Smooth muscle cell (in vitro differentiated cells): ENCODE measurements around the gene CLSTN1. TPM values are rescaled to one million over a fixed set of nuclear protein-coding genes. Genes with fewer than 3 reads are reported as not detected.

Experiments used
- DNase-seq: peaks from one replicate; lab custom pipeline; 2025; ENCODE audit not compliant: unreplicated experiment; lab: John Stamatoyannopoulos, UW
- H2AFZ ChIP-seq: fragments of 200-600 bp; sonication (generic); 2 replicates; pipeline ENCODE4 v1.6.0; 2016; ENCODE audit warnings: antibody characterized with exemption, low read depth, mild to moderate bottlenecking
- H3F3A ChIP-seq: fragments of 200-600 bp; sonication (generic); 2 replicates; pipeline ENCODE4 v1.6.0; 2017; ENCODE audit warnings: antibody characterized with exemption, low read depth
- H3K27ac ChIP-seq: fragments of 200-600 bp; sonication (generic); 2 replicates; pipeline ENCODE4 v1.5.1; 2016; ENCODE audit warnings: low read depth, mild to moderate bottlenecking
- H3K27me3 ChIP-seq: fragments of 200-600 bp; sonication (generic); 2 replicates; pipeline ENCODE4 v1.6.1; 2016; ENCODE audit warnings: low read depth, mild to moderate bottlenecking
- H3K36me3 ChIP-seq: fragments of 200-600 bp; sonication (generic); 2 replicates; pipeline ENCODE4 v1.5.1; 2016; ENCODE audit warnings: low read depth
- H3K4me1 ChIP-seq: fragments of 200-600 bp; sonication (generic); 2 replicates; pipeline ENCODE4 v1.5.1; 2016; ENCODE audit warnings: low read depth
- H3K4me2 ChIP-seq: fragments of 200-600 bp; sonication (generic); 2 replicates; pipeline ENCODE4 v1.6.0; 2016; ENCODE audit warnings: mild to moderate bottlenecking
- H3K4me3 ChIP-seq: fragments of 200-600 bp; sonication (generic); 2 replicates; pipeline ENCODE4 v1.5.1; 2016; ENCODE audit warnings: mild to moderate bottlenecking
- H3K79me2 ChIP-seq: fragments of 200-600 bp; sonication (generic); 2 replicates; pipeline ENCODE4 v1.6.0; 2016; ENCODE audit warnings: low read depth, mild to moderate bottlenecking
- H3K9ac ChIP-seq: fragments of 200-600 bp; sonication (generic); 2 replicates; pipeline ENCODE4 v1.6.0; 2016; ENCODE audit warnings: low read depth
- H3K9me3 ChIP-seq: fragments of 200-600 bp; sonication (generic); replicated peaks from 2 replicates; pipeline ENCODE4 v1.5.1; 2016; ENCODE audit warnings: low read depth
- H4K20me1 ChIP-seq: fragments of 200-600 bp; sonication (generic); 2 replicates; pipeline ENCODE4 v1.6.0; 2016; ENCODE audit warnings: low read depth
- WGBS: methylation state at CpG from one replicate; pipeline ENCODE4 v1.1.7; 2016; ENCODE audit warnings: low lambda C conversion rate; 5-methylcytosine and 5-hydroxymethylcytosine counted together
- polyA plus RNA-seq: library from polyadenylated mRNA; unstranded; fragments of >200 nt; fragmentation: Nextera tagmentation; extraction: Ambion mirVana; gene quantifications from 2 replicates; pipeline ENCODE4 v1.2.1, GENCODE V29; 2016
- total RNA-seq: library from RNA; depleted of rRNA; stranded (reverse); fragments of >200 nt; gene quantifications from 2 replicates; pipeline ENCODE4 v1.2.3, GENCODE V29; 2014
- TF ChIP-seq, protein P1 (sequence below): fragments of 200-600 bp; sonication (generic); IDR thresholded peaks from 2 replicates; pipeline ENCODE4 v1.5.1; 2017; ENCODE audit warnings: borderline replicate concordance, mild to moderate bottlenecking, antibody characterized with exemption; ENCODE audit not compliant: insufficient read depth, poor library complexity, severe bottlenecking

Gene CLSTN1
- total and polyA plus RNA-seq, 2 experiments from 2014 or later, result 51.3 to 83.5 TPM

DNA sequence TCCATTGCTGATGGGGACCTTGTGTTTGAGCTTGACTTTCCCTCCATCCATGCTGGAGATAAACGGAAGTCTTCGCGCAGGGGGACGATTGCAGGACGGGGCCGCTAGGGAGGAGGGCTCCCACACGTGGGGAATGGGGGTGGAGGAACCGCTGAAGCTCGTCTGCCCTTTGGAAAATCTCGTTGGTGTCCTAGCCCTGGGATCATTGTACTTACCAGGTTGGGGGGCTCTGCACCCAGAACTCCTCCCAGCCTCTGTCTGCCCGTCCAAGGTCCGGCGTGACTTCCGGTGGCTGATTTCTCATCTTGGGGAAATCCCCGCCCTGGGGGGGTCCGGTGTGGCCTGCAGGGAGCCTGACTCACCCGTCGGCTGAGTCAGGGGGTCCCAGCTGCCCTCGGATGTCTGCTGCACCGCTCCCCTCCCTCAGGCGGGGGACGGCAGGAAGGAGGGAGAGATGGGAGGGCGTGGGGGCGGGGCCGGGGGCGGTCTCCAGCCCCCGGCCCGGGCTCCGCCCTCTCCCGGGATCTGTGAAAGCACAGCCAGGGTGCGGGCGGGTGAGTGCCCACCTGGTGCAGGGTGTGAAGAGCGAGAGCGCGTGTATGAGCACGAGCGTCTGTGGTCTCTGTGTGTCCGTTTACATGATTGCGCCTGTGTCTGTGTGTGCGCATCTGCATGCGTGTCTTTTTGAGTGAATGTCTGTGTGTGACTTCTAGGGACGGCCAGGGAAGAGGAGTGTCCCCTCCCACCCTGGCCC, 136.5 kb downstream of the CLSTN1 start:
- Histone ChIP-seq H3F3A (peaks cover 11% of the 10 kb centered on the region), H3K27ac (peak overlapping the region; percentile 88), H3K36me3 (no peaks in the 10 kb centered on the region), H2AFZ (peak overlapping the region; percentile 83), H3K4me1 (peaks cover 28% of the 10 kb centered on the region), H3K4me2 (peak overlapping the region; percentile 91), H3K27me3 (no peaks in the 10 kb centered on the region), H3K79me2 (no peaks in the 10 kb centered on the region), H3K9ac (peak overlapping the region; percentile 85), H4K20me1 (no peaks in the 10 kb centered on the region), H3K4me3 (peak overlapping the region; percentile 64), H3K9me3 (no peaks in the 10 kb centered on the region)
- TF ChIP-seq, protein P1, sequence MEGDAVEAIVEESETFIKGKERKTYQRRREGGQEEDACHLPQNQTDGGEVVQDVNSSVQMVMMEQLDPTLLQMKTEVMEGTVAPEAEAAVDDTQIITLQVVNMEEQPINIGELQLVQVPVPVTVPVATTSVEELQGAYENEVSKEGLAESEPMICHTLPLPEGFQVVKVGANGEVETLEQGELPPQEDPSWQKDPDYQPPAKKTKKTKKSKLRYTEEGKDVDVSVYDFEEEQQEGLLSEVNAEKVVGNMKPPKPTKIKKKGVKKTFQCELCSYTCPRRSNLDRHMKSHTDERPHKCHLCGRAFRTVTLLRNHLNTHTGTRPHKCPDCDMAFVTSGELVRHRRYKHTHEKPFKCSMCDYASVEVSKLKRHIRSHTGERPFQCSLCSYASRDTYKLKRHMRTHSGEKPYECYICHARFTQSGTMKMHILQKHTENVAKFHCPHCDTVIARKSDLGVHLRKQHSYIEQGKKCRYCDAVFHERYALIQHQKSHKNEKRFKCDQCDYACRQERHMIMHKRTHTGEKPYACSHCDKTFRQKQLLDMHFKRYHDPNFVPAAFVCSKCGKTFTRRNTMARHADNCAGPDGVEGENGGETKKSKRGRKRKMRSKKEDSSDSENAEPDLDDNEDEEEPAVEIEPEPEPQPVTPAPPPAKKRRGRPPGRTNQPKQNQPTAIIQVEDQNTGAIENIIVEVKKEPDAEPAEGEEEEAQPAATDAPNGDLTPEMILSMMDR, result no peak
- peak; percentile 64 for DNase-seq
- under 1% methylated on average over 32 of the region's 42 CpGs for WGBS

DNA sequence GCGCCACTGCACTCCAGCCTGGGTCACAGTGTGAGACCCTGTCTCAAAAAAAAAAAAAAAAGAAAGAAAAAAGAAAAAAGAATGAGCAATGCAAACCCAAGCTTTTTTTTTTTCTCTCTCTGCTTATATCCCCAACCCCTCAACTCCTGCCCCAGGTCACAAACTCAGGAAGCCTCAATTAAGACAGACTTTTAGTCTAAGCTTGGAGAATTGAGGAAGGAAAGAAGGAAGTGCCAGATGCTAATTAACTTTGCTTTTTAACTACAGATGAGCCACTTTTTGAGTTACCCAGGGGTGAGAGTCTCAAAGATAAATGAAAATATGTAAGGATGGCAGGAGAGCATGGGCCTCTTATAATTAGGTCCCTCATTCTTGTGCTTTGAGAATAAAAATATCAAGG, 139.0 kb downstream of the CLSTN1 start:
- Histone ChIP-seq H2AFZ (no peak overlapping the region), H4K20me1 (no peaks in the 10 kb centered on the region), H3K4me3 (no peak overlapping the region), H3K9ac (no peak overlapping the region), H3K4me1 (peaks cover 10% of the 10 kb centered on the region), H3F3A (peaks cover 11% of the 10 kb centered on the region), H3K36me3 (no peaks in the 10 kb centered on the region), H3K27me3 (no peaks in the 10 kb centered on the region), H3K79me2 (no peaks in the 10 kb centered on the region), H3K4me2 (no peak overlapping the region), H3K9me3 (no peaks in the 10 kb centered on the region), H3K27ac (no peak overlapping the region)
- WGBS, result 100% methylated on average over 1 of the region's 1 CpG
- TF ChIP-seq, protein P1, result no peak
- no peak for DNase-seq

DNA sequence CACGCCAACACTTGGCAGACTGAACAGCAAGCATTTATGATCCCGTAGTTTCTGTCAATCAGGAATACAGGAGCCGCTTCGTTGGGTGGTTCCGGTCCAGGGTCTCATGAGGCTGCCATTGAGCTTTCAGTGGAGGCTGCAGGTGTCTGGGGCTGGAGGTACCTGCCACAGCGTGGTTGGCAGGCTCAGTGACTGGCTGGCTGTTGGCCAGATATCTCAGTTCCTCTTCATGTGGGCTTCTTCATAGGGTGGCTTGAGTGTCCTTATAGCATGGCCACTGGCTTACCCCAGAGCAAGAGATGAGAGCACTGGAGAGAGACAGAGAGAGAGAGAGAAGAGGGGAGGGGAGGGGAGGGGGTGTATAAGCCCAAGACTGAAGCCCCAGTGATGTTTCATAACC, 142.9 kb downstream of the CLSTN1 start:
- H3K36me3 ChIP-seq, result no peaks in the 10 kb centered on the region
- H3K4me1 ChIP-seq, result no peaks in the 10 kb centered on the region
- no peak overlapping the region for H3K27ac ChIP-seq
- no peak overlapping the region for H2AFZ ChIP-seq
- WGBS, result 96% methylated on average over 6 of the region's 6 CpGs
- no peaks in the 10 kb centered on the region for H4K20me1 ChIP-seq
- TF ChIP-seq, protein P1, result no peak
- no peaks in the 10 kb centered on the region for H3K27me3 ChIP-seq
- no peak overlapping the region for H3K4me3 ChIP-seq
- no peak overlapping the region for H3K4me2 ChIP-seq
- H3K9me3 ChIP-seq, result no peaks in the 10 kb centered on the region
- H3F3A ChIP-seq, result no peaks in the 10 kb centered on the region
- no peak overlapping the region for H3K9ac ChIP-seq
- DNase-seq, result no peak
- H3K79me2 ChIP-seq, result no peaks in the 10 kb centered on the region

- no peaks in the 10 kb centered on the region for H3K4me1 ChIP-seq
- no peaks in the 10 kb centered on the region for H3K27me3 ChIP-seq
- WGBS, result 97% methylated on average over 2 of the region's 2 CpGs
- H3K9ac ChIP-seq, result no peak overlapping the region
- no peak overlapping the region for H3K4me3 ChIP-seq
- no peak overlapping the region for H2AFZ ChIP-seq
- H3K27ac ChIP-seq, result no peak overlapping the region
- DNase-seq, result no peak
- no peaks in the 10 kb centered on the region for H3K79me2 ChIP-seq
- H3F3A ChIP-seq, result no peaks in the 10 kb centered on the region
- H3K9me3 ChIP-seq, result no peaks in the 10 kb centered on the region
- no peaks in the 10 kb centered on the region for H3K36me3 ChIP-seq
- H4K20me1 ChIP-seq, result no peaks in the 10 kb centered on the region
- no peak overlapping the region for H3K4me2 ChIP-seq
- TF ChIP-seq, protein P1, result no peak
These were observed 143.7 kb downstream of the CLSTN1 start for GRCh38 chr1:9680091-9680490.
